Measurements from ENCODE around the gene TRMT5.
A peak's percentile ranks its signal among the peaks of the same experiment; 100 is the strongest.

TRMT5 gene

GRCh38 chr14:60981633-60982455, 965 bp upstream of the TRMT5 start:
- peak overlapping the region; percentile 90 to 92 for H3K4me3 ChIP-seq (ENCODE audit: low read length in 2 of 2)
- no peaks in the 10 kb centered on the region for H3K27me3 ChIP-seq (ENCODE audit: control insufficient read depth in 1 of 2, insufficient read depth in 2 of 2, low read length in 2 of 2)
- peak overlapping the region; percentile 80 for H3K27ac ChIP-seq (ENCODE audit: low read length)
- H3K9ac ChIP-seq (ENCODE audit: low read length in 2 of 2): peak overlapping the region; percentile 88 to 96
- H3K9me3 ChIP-seq (ENCODE audit: control insufficient read depth in 2 of 2, low read length in 2 of 2): no peaks in the 10 kb centered on the region
- peaks cover 3 to 11% of the 10 kb centered on the region in 2 donors for H3K36me3 ChIP-seq (ENCODE audit: control insufficient read depth in 2 of 2, insufficient read depth in 2 of 2, low read length in 2 of 2)
- peaks cover 4% of the 10 kb centered on the region for H3K4me1 ChIP-seq (ENCODE audit: control insufficient read depth, insufficient read depth, low read length)

GRCh38 chr14:60977847-60978246, 3.0 kb downstream of the TRMT5 start:
- Histone ChIP-seq H3K9ac (ENCODE audit: low read length in 2 of 2) (no peak overlapping the region), H3K4me1 (ENCODE audit: control insufficient read depth, insufficient read depth, low read length) (peaks cover 4% of the 10 kb centered on the region), H3K27me3 (ENCODE audit: control insufficient read depth in 1 of 2, insufficient read depth in 2 of 2, low read length in 2 of 2) (no peaks in the 10 kb centered on the region), H3K27ac (ENCODE audit: low read length) (no peak overlapping the region), H3K36me3 (ENCODE audit: control insufficient read depth in 2 of 2, insufficient read depth in 2 of 2, low read length in 2 of 2) (no peaks in the 10 kb centered on the region), H3K9me3 (ENCODE audit: control insufficient read depth in 2 of 2, low read length in 2 of 2) (no peaks in the 10 kb centered on the region), H3K4me3 (ENCODE audit: low read length in 2 of 2) (no peak overlapping the region)

- no peak overlapping the region for H3K9ac ChIP-seq (ENCODE audit: low read length in 2 of 2)
- no peak overlapping the region for H3K27ac ChIP-seq (ENCODE audit: low read length)
- no peaks in the 10 kb centered on the region for H3K9me3 ChIP-seq (ENCODE audit: control insufficient read depth in 2 of 2, low read length in 2 of 2)
- no peaks in the 10 kb centered on the region for H3K36me3 ChIP-seq (ENCODE audit: control insufficient read depth in 2 of 2, insufficient read depth in 2 of 2, low read length in 2 of 2)
- no peaks in the 10 kb centered on the region for H3K27me3 ChIP-seq (ENCODE audit: control insufficient read depth in 1 of 2, insufficient read depth in 2 of 2, low read length in 2 of 2)
- no peaks in the 10 kb centered on the region for H3K4me1 ChIP-seq (ENCODE audit: control insufficient read depth, insufficient read depth, low read length)
- no peak overlapping the region for H3K4me3 ChIP-seq (ENCODE audit: low read length in 2 of 2)
These were observed 5.3 kb downstream of the TRMT5 start for GRCh38 chr14:60975551-60975950.

GRCh38 chr14:60974090-60974651, 6.7 kb downstream of the TRMT5 start:
- no peak overlapping the region for H3K4me3 ChIP-seq (ENCODE audit: low read length in 2 of 2)

GRCh38 chr14:60973070-60973469, 7.8 kb downstream of the TRMT5 start:
- Histone ChIP-seq H3K9me3 (ENCODE audit: control insufficient read depth in 2 of 2, low read length in 2 of 2) (no peaks in the 10 kb centered on the region), H3K9ac (ENCODE audit: low read length in 2 of 2) (no peak overlapping the region), H3K27me3 (ENCODE audit: control insufficient read depth in 1 of 2, insufficient read depth in 2 of 2, low read length in 2 of 2) (no peaks in the 10 kb centered on the region), H3K4me1 (ENCODE audit: control insufficient read depth, insufficient read depth, low read length) (no peaks in the 10 kb centered on the region), H3K4me3 (ENCODE audit: low read length in 2 of 2) (no peak overlapping the region), H3K27ac (ENCODE audit: low read length) (no peak overlapping the region), H3K36me3 (ENCODE audit: control insufficient read depth in 2 of 2, insufficient read depth in 2 of 2, low read length in 2 of 2) (no peaks in the 10 kb centered on the region)

More at GRCh38 chr14:60974090-60974651, 6.7 kb downstream of the TRMT5 start:
- H3K9me3 ChIP-seq (ENCODE audit: control insufficient read depth in 2 of 2, low read length in 2 of 2): no peaks in the 10 kb centered on the region
- no peak overlapping the region for H3K9ac ChIP-seq (ENCODE audit: low read length in 2 of 2)
- H3K27ac ChIP-seq (ENCODE audit: low read length): no peak overlapping the region
- no peaks in the 10 kb centered on the region for H3K4me1 ChIP-seq (ENCODE audit: control insufficient read depth, insufficient read depth, low read length)
- no peaks in the 10 kb centered on the region for H3K27me3 ChIP-seq (ENCODE audit: control insufficient read depth in 1 of 2, insufficient read depth in 2 of 2, low read length in 2 of 2)
- H3K36me3 ChIP-seq (ENCODE audit: control insufficient read depth in 2 of 2, insufficient read depth in 2 of 2, low read length in 2 of 2): no peaks in the 10 kb centered on the region

GRCh38 chr14:60972295-60972694, 8.6 kb downstream of the TRMT5 start:
- H3K36me3 ChIP-seq (ENCODE audit: control insufficient read depth in 2 of 2, insufficient read depth in 2 of 2, low read length in 2 of 2): no peaks in the 10 kb centered on the region

GRCh38 chr14:60971271-60971670, 9.6 kb downstream of the TRMT5 start:
- Histone ChIP-seq H3K4me1 (ENCODE audit: control insufficient read depth, insufficient read depth, low read length) (no peaks in the 10 kb centered on the region), H3K4me3 (ENCODE audit: low read length in 2 of 2) (no peak overlapping the region), H3K9ac (ENCODE audit: low read length in 2 of 2) (no peak overlapping the region), H3K27ac (ENCODE audit: low read length) (no peak overlapping the region), H3K9me3 (ENCODE audit: control insufficient read depth in 2 of 2, low read length in 2 of 2) (no peaks in the 10 kb centered on the region), H3K27me3 (ENCODE audit: control insufficient read depth in 1 of 2, insufficient read depth in 2 of 2, low read length in 2 of 2) (no peaks in the 10 kb centered on the region), H3K36me3 (ENCODE audit: control insufficient read depth in 2 of 2, insufficient read depth in 2 of 2, low read length in 2 of 2) (no peaks in the 10 kb centered on the region)

More at GRCh38 chr14:60972295-60972694, 8.6 kb downstream of the TRMT5 start:
- Histone ChIP-seq H3K9ac (ENCODE audit: low read length in 2 of 2) (no peak overlapping the region), H3K27ac (ENCODE audit: low read length) (no peak overlapping the region), H3K4me1 (ENCODE audit: control insufficient read depth, insufficient read depth, low read length) (no peaks in the 10 kb centered on the region), H3K27me3 (ENCODE audit: control insufficient read depth in 1 of 2, insufficient read depth in 2 of 2, low read length in 2 of 2) (no peaks in the 10 kb centered on the region), H3K4me3 (ENCODE audit: low read length in 2 of 2) (no peak overlapping the region), H3K9me3 (ENCODE audit: control insufficient read depth in 2 of 2, low read length in 2 of 2) (no peaks in the 10 kb centered on the region)

GRCh38 chr14:60970146-60970545, 10.7 kb downstream of the TRMT5 start:
- Histone ChIP-seq H3K27me3 (ENCODE audit: control insufficient read depth in 1 of 2, insufficient read depth in 2 of 2, low read length in 2 of 2) (no peaks in the 10 kb centered on the region), H3K9ac (ENCODE audit: low read length in 2 of 2) (no peak overlapping the region), H3K9me3 (ENCODE audit: control insufficient read depth in 2 of 2, low read length in 2 of 2) (no peaks in the 10 kb centered on the region), H3K4me1 (ENCODE audit: control insufficient read depth, insufficient read depth, low read length) (no peaks in the 10 kb centered on the region), H3K4me3 (ENCODE audit: low read length in 2 of 2) (no peak overlapping the region), H3K36me3 (ENCODE audit: control insufficient read depth in 2 of 2, insufficient read depth in 2 of 2, low read length in 2 of 2) (no peaks in the 10 kb centered on the region), H3K27ac (ENCODE audit: low read length) (no peak overlapping the region)

- Histone ChIP-seq H3K27me3 (ENCODE audit: control insufficient read depth in 1 of 2, insufficient read depth in 2 of 2, low read length in 2 of 2) (no peaks in the 10 kb centered on the region), H3K27ac (ENCODE audit: low read length) (no peak overlapping the region), H3K9ac (ENCODE audit: low read length in 2 of 2) (no peak overlapping the region), H3K4me1 (ENCODE audit: control insufficient read depth, insufficient read depth, low read length) (no peaks in the 10 kb centered on the region), H3K4me3 (ENCODE audit: low read length in 2 of 2) (no peak overlapping the region), H3K9me3 (ENCODE audit: control insufficient read depth in 2 of 2, low read length in 2 of 2) (no peaks in the 10 kb centered on the region), H3K36me3 (ENCODE audit: control insufficient read depth in 2 of 2, insufficient read depth in 2 of 2, low read length in 2 of 2) (no peaks in the 10 kb centered on the region)
These were observed 12.2 kb downstream of the TRMT5 start for GRCh38 chr14:60968671-60969070.

- Histone ChIP-seq H3K4me3 (ENCODE audit: low read length in 2 of 2) (no peak overlapping the region), H3K36me3 (ENCODE audit: control insufficient read depth in 2 of 2, insufficient read depth in 2 of 2, low read length in 2 of 2) (no peaks in the 10 kb centered on the region), H3K9me3 (ENCODE audit: control insufficient read depth in 2 of 2, low read length in 2 of 2) (no peaks in the 10 kb centered on the region), H3K27me3 (ENCODE audit: control insufficient read depth in 1 of 2, insufficient read depth in 2 of 2, low read length in 2 of 2) (no peaks in the 10 kb centered on the region), H3K27ac (ENCODE audit: low read length) (no peak overlapping the region), H3K4me1 (ENCODE audit: control insufficient read depth, insufficient read depth, low read length) (no peaks in the 10 kb centered on the region), H3K9ac (ENCODE audit: low read length in 2 of 2) (no peak overlapping the region)
These were observed 12.8 kb downstream of the TRMT5 start for GRCh38 chr14:60968099-60968498.

GRCh38 chr14:60965402-60965801, 15.5 kb downstream of the TRMT5 start:
- Histone ChIP-seq H3K9me3 (ENCODE audit: control insufficient read depth in 2 of 2, low read length in 2 of 2) (no peaks in the 10 kb centered on the region), H3K36me3 (ENCODE audit: control insufficient read depth in 2 of 2, insufficient read depth in 2 of 2, low read length in 2 of 2) (no peaks in the 10 kb centered on the region), H3K9ac (ENCODE audit: low read length in 2 of 2) (no peak overlapping the region), H3K4me3 (ENCODE audit: low read length in 2 of 2) (no peak overlapping the region), H3K27ac (ENCODE audit: low read length) (no peak overlapping the region), H3K27me3 (ENCODE audit: control insufficient read depth in 1 of 2, insufficient read depth in 2 of 2, low read length in 2 of 2) (no peaks in the 10 kb centered on the region), H3K4me1 (ENCODE audit: control insufficient read depth, insufficient read depth, low read length) (no peaks in the 10 kb centered on the region)
